Subcutaneous adipose tissue (tissue), 4 donors: ENCODE measurements around the gene KRR1. TPM values are rescaled to one million over a fixed set of nuclear protein-coding genes. Genes with fewer than 3 reads are reported as not detected.

Experiments
- total RNA-seq, 4 donors: library from RNA; depleted of rRNA; stranded (reverse); fragments of >200 nt; gene quantifications; one replicate each; pipeline ENCODE4 v1.1.0, GENCODE V29; 2016
- TF ChIP-seq, protein P1 (sequence below): fragments of 450-650 bp; IDR thresholded peaks from one replicate; pipeline ENCODE4 v1.5.1; 2016; ENCODE audit warnings: low read depth, mild to moderate bottlenecking, control low read depth, antibody characterized with exemption, moderate library complexity

Gene KRR1
- total RNA-seq, 4 donors from 2014 or later, result 21.9 to 66.7 (median 31.8) TPM

DNA sequence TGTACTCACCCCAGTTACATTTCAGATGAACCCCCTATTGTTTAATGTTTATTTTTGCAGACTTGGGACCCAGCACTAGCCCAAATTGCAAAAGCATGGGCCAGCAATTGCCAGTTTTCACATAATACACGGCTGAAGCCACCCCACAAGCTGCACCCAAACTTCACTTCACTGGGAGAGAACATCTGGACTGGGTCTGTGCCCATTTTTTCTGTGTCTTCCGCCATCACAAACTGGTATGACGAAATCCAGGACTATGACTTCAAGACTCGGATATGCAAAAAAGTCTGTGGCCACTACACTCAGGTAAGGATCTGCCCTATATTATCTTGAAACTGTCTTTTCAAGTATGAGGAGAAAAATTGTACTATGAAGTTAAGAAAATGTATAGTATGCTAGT, 29.6 kb downstream of the KRR1 start:
- TF ChIP-seq, protein P1, sequence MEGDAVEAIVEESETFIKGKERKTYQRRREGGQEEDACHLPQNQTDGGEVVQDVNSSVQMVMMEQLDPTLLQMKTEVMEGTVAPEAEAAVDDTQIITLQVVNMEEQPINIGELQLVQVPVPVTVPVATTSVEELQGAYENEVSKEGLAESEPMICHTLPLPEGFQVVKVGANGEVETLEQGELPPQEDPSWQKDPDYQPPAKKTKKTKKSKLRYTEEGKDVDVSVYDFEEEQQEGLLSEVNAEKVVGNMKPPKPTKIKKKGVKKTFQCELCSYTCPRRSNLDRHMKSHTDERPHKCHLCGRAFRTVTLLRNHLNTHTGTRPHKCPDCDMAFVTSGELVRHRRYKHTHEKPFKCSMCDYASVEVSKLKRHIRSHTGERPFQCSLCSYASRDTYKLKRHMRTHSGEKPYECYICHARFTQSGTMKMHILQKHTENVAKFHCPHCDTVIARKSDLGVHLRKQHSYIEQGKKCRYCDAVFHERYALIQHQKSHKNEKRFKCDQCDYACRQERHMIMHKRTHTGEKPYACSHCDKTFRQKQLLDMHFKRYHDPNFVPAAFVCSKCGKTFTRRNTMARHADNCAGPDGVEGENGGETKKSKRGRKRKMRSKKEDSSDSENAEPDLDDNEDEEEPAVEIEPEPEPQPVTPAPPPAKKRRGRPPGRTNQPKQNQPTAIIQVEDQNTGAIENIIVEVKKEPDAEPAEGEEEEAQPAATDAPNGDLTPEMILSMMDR, result no peak

DNA sequence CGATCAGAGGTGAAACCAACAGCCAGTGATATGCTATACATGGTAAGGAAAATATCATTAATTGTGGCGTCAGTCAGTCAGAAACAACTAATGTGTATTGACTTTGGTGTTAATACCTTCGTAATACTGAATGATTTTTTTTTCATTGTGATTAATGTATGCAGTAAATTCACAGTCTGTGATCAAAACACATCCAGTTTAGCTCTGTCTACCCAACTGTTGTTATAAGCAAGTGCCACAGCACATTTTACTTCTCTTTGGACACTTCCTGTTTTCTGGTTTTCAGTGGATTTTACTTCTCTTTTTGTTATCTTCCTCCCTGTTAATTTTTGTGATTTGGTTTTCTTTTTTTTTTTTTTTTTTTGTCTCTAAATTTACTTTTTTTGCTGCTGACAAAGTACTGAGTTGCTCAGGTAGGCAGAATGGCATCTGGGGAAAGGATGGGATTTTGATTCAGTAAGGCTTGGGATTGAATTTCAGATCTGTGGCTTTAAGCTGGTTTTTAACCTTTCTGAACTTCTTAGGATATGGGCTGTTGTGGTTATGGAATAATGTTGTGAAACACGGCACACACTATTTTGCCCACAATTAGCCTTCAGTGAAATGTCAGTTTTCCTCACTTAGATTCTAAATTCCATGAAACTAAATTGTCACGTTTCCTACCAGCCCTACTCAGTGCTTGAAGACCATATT, 30.2 kb downstream of the KRR1 start:
- TF ChIP-seq, protein P1, result no peak

DNA sequence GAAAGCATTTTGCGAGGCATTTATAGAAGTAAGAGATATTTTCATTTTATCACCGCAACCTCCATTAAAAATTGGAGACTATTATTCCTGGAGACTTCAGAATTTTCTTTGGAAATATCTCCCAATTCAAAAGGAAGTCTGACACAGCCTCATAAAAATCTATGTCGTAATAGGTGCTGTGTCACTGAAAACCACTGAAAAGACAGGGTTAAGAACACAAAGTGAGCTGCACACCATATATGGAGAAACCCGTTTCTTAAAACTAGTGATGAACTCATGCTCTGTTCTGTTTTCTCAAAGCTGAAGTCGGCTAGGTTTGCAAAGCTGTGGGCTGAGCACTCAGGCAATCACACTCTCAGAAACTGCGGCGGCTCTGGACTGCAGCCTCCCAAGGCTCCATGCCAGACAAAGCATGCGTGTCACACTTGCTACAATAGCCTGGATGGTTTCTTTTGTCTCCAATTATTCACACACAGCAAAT, 30.9 kb downstream of the KRR1 start, which contains the start of gene GLIPR1:
GLIPR1 (plus strand) TSS at position 287 of the 481 bp plus-strand sequence; CDS start at position 413, 126 bp downstream.
- TF ChIP-seq, protein P1, result no peak

DNA sequence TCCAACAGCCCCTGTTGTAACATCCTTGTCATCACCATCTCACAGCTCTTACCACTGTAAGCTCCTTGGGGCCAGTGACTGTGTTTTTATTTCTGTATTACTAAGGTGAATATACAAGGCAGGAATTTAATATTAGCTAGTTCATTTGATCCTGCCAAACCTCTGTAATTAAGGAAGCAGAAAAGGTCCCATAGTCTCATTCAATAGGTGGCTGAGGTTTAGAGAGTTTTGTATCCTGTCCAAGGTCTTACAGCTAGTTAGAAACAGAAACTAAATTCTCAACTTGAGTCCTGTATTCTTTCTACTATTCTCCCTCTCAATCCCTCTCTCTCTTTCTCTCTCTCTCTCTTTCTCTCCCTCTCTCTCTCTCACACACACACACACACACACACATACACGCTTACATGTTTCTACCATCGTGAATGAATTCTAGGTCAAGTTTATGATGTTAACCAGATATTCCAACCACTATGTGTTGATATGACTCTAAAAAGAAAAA, 31.4 kb downstream of the KRR1 start:
- TF ChIP-seq, protein P1, result no peak

DNA sequence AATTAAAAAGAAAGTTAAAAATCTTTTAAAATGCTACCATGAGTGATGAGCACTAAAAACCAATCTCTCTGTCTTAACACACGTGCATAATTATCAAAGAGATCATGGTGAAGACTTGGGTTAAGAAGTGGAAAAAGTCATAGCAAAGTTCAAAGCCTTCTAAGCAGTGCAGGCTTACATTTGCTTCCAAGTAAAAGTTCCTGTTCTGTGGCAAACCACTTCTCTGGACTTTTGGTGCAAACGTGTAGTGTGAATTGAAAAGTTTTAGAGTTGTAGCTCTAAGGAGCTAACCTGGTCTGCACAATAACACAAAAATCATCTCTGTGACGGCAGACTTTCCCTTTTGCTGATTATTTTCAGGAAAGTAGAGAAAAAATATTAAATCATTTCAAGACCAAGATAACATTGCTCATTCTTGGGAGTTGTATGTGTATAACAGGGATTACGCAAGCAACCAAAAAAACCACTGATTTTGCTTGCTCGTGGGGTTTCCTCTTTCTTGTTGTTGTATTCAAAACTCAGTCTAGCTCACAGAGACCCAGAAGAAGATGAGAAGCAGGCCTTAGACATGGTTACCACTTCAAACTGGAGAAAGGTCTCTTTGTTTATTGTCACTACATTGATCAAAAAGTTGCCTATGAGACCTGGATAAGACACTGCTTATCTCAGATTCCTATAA, 33.2 kb downstream of the KRR1 start:
- TF ChIP-seq, protein P1, result no peak

DNA sequence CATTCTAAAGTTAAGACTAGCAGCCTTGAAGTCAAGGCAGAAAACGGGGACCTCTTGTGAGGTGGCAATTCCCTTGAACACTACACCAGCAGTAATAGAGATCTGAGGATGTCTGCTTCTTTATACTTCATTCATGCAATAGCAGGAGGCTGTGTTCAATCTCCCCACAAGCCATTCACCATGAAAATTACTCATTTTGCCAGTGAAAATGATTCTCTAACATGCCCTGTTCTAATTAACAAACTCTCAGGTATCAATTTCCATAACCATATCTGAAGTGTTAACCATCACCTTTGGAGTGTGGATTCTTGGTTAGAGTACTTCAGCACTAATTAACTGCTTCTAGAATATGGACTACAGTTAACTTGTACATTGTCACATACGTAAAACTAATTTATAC, 34.3 kb downstream of the KRR1 start:
- TF ChIP-seq, protein P1, result no peak

DNA sequence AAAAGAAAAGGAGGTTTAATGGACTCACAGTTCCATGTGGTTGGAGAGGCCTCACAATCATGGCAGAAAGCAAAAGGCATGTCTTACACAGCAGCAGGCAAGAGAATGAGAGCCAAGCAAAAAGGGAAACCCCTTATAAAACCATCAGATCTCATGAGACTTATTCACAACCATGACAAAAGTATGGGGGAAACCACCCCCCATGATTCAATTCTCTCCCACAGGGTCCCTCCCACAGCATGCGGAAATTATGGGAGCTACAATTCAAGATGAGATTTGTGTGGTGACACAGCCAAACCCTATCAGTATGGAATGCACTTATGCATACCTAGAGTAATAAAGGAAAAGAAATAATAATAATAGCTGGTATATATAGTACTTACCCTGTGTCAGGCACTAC, 35.3 kb downstream of the KRR1 start:
- TF ChIP-seq, protein P1, result no peak
